Measurements from ENCODE around the gene MAST2.
"Not testable (repeated sequence)": the region's sequence is repeated elsewhere in the genome, so short reads cannot be mapped to it uniquely, and the experiment has no call there.

Gene MAST2

DNA sequence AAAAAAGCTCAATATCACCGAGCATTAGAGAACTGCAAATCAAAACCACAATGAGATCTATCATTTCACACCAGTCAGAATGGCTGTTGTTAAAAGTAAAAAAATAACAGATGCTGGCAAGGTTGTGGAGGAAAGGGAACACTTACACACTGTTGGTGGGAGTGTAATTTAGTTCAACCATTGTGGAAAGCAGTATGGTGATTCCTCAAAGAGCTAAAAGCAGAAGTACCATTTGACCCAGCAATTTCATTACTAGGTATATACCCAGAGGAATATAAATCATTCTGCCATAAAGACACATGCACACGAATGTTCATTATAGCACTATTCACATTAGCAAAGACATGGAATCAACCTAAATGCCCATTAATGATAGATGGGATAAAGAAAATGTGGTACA lies 146.1 kb downstream of the MAST2 start:
- not testable (repeated sequence) for DNase-seq

DNA sequence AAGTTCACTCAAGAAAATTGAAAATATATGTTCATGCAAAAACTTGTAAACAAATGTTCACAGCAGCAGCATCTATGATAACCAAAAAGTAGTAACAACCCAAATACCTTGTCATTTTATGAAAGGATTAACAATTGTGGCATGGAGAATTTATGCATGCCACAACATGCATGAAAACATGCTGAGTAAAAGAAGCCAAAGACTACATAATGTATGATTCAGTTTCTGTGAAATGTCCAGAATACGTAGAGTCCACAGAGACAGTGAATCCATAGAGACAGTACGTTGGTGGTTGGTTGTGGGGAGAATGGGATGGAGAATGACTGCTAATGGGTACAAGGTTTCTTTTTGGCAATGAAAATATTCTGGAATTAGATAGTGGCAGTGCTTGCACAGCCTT lies 148.7 kb downstream of the MAST2 start:
- no peak for DNase-seq

DNA sequence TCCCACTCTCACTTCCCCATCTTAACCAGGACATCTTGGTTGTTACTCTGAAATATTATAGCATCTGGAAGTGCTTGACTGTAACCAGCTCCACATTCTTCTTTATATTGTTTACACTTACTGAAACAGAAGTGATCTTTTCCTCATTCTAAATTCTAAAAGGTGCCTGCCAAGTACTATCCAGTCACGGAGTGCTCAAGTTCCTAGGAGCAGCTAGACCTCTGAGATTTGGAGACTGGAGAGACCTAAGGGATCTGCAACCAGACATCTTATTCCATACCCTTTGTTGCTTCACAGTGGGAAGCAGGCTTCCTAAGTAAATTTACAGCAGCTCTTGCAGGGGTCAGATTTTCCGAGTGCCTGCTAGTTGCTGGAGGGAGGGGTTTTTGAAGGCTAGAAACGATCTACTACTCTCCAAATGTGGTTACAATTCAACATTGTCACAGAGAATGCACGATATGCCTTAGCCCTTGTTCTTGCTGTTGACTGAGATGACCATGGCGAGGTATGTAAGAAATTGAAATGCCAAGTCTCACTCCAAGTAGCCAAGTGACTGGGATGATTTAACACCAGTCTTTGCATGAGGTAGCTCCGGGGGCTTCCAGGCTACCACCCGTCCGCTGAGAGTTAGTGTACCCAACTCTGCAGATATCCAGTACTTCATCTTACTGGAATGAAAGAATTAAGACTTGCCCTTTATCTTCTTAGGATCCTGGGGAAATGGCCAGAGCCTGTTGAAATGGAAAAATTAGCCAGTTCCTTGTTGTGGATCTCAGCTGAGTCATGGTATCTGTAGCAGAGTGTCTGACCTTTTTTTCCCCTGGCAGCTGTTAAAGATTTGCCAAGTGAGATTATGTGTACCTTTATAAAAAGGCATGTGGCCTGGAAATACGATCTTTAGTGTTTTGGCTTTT lies 150.8 kb downstream of the MAST2 start:
- no peak for DNase-seq

DNA sequence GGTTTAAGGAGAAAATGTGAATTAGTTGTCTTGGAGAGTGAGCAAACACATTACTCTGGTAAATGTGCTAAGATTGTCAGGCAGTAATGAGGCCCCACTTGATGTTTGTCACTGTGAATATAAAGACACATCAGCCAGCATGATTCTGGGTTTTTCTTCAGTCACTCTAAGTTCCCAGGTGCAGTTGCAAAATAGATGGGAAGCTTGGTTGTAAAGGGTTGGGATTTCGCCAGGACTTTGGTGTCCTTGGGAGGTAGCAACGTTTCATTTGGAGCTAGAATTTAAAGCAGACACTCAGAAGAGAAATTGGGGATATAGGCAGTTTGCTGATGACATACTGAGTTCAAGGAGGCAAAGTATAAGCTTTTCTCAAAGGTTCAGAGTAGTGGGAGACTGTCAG lies 154.3 kb downstream of the MAST2 start:
- no peak for DNase-seq

DNA sequence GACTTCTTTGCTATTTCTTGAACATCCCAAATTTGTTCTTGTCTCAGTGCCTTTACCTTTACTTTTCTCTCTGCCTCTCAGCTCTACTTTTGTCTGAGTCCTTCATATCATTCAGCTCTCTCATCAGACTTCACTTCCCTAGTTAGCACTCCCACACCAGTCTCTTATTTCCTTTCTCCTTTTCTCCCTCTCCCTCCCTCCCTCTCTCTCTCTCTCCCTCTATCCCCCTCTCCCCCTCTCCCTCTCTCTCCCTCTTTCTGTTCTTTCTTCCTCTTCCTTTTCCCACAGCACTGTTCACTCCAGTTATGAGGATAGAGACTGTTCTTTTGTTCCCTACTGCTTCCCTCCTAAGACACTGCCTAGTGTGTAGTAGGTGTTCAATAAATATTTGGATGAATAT lies 154.9 kb downstream of the MAST2 start:
- no peak for DNase-seq

DNA sequence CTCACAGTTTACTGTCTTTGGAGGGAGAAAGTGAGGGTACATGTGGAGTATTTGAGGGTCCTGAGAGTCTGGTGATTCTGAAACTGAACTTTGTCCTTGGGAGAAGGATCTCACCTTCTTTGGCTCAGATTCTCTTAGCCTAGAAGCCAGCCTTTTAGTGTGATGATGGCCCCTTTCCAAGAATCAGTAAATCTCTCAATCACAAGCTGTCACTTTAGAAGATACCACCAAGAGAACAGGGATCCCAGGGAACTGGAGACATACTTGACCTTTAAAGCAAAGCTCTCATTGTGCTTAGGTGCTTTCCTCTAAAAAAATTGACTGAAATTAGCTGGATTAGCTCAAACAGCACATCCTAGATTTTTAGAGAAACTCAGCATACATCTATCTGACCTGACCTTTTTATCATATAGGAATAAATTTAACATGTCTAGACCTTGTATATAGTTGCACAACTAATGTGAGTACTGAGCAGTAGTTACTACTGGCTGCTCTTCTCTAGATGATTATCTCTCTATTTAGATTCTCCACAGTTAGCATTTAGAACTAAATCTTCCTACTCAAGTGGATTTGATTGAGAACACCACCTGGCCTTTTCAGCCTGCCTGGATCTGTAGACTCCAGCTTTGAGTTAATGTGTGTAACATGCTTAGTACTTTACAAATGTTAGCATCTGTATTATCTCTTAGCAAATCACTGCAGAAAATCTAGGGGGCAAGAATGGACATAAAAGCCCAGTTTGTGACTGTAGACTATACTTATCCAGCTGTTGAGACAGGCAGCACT lies 157.7 kb downstream of the MAST2 start:
- no peak for DNase-seq

DNA sequence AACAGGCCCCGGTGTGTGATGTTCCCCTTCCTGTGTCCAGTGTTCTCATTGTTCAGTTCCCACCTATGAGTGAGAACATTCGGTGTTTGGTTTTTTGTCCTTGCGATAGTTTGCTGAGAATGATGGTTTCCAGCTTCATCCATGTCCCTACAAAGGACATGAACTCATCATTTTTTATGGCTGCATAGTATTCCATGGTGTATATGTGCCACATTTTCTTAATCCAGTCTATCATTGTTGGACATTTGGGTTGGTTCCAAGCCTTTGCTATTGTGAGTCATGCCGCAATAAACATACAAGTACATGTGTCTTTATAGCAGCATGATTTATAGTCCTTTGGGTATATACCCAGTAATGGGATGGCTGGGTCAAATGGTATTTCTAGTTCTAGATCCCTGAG lies 158.5 kb downstream of the MAST2 start:
- not testable (repeated sequence) for DNase-seq

DNA sequence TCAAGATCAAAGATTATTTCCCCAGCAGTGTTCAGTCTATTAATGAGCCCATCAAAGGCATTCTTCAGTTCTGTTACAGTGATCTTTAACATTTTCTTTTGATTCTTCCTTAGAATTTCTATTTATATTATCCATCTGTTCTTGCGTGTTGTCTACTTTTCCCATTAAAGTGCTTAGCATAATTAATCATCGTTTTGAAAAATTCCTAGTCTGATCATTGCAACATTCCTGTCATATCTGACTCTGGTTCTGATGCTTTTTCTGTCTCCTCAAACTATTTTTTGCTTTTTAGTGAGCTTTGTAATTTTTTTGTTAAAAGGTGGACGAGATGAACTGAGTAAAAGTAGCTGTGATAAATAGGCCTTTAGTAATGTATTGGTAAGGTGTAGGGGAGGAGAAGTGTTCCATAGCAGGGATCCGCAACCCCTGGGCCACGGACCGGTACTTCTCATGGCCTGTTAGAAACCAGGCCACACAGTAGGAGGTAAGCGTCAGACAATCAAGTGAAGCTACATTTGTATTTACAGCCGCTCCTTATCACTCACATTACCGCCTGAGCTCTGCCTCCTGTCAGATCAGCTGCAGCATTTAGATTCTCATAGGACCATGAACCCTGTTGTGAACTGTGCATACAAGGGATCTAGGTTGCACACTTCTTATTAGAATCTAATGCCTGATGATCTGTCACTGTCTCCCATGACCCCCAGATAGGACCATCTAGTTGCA lies 165.7 kb downstream of the MAST2 start:
- DNase-seq, result no peak

DNA sequence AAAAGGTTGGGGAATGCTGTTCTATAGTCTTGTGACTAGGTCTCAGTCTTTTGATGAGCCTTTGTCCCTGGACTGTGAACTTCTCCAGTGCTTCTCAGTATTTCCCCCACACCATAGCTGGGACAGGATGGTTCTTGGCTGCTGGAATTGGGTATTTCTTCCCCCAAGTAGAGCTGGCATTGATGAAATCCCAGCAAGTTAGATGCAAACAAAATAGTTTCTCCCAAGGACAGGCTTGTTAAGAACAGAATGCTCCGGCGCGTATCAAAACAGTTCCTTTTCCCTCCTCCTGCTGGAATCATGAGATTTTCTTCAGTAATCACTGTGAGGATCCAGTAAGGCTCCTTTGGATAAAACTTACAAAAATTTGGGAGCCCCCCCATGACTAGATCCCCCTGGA lies 166.5 kb downstream of the MAST2 start:
- no peak for DNase-seq

DNA sequence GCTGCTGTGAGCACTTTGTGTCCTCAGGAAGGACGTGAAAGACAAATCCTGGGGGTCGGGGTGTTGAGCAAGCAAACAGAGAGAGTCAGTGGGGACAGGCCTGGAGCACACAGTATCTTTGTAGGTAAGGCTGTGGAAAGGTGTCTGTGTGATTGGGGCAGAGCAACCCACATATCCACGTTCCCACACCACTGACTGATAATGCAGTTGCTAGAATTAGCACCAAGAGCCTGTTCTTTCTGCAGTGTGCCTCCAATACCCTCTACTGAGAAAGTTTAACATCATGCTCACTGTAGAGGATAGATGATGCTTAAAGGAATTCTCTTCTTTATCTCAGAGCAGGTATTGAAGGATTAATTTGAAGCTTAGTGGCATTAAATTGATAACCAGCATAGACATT lies 167.9 kb downstream of the MAST2 start:
- no peak for DNase-seq

DNA sequence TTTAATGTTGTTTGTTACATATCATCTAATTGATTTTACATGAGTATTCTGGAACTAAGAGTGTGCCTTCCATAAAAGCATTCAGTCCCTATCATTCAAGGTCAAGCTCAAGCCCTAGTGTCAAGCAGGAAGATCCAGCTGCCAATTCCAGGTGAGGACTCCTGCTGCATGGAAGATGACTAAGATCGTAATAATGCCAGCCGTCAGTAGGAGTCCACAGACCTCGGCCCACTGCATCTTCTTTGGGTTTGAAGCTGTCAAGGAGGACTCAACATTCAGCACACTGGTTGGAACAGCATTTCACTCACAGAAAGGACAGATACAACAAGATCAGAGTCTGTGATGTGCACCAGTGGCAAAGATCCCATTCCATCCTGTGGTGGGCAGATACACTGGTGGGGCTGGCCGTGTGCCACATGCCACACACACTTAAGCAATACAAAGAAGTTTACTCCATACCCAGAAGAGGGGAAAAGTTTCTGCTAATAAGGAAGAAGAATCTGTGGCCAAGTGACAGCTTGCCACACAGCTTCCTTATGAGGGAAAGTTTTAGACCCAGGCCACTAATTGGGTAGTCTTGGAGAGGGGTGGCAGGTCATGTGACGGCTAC lies 168.6 kb downstream of the MAST2 start:
- DNase-seq, result no peak

DNA sequence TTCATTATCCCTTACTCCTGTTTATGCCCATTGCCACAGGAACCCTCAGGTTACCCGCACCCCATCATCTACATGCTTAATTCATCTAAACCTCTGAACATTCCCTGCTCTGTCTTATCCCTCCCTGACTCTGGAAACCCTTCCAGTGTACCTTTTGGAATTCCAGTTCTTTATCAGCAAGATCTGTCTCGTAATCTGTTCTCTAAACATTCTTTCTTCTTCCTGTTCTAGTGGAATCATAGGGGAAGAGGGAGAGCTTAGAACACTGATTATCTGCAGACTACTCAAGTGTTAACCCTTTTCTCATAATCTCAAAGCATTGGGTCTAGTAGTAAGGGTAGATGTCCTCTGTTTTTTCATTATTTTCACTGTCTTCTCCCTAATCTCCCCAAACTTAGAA lies 169.2 kb downstream of the MAST2 start:
- DNase-seq, result no peak

DNA sequence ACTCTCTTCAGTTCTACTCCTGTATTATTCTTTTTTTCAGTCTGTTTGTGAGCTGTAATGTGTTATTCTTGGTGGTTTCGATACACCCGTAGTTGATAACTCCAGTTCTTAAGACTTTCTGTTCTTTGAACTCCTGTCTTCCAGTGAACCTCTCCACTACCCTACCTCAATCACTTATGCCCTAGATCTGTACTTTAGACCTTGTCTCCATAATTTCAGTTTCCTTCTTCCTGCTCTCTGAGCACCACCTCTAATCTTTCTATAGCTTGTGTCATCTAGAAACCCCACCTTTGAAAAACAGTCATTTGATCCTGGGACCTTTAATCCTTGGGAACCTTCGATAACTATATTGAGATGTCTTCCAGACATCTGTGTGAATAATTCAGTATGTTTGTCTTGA lies 169.7 kb downstream of the MAST2 start:
- no peak for DNase-seq

DNA sequence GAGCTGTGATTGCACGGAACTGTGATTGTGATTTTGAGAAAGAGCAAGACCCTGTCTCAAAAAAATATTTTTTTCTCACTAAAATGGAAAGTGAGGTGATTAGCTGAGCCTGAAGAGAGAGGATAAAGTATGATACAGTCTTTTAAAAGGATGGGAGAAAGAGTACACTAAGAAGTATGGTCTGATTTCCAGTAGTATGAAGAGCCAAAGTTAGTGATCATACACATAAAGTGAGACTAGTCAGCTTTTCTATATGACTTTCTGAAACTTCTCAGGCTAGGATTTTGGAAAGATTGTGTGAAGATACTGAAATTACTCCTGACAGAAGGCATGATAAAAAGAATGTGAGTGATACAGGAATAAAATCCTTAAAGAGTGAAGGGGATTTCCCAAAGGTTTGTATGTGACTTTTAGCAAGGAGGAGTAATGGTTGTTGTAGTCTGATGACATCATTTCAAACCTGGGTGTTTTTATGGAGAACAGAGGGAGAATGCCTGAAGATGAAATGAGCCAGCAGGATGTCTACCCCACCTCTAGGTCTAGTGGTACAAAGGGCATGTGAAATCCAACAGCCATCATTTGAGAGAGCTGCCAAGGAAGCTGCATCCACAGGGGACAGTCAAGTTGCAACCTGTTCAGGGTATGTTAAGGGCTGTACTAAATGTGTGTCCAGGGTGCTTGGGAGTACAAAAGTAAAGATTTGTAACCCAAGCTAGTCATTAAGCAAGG lies 171.3 kb downstream of the MAST2 start:
- DNase-seq, result no peak

DNA sequence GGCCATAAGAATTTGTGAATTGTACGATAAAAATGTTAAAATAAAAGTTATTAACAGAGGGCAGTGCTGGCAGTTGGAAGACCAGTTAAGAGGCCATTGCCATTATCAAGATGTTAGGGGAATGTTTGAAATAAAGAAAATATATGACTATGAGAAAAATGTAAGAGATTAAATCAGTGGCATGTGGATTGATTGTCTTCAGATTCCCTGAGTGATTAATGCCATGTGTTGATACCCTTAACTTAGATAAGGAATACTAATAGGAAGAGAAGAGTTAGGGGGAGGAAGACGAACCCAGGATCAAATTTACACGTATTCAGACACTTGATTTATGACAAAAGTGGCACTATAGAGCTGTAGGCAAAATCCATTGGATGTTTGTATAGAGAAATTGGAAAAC lies 173.2 kb downstream of the MAST2 start:
- no peak for DNase-seq

DNA sequence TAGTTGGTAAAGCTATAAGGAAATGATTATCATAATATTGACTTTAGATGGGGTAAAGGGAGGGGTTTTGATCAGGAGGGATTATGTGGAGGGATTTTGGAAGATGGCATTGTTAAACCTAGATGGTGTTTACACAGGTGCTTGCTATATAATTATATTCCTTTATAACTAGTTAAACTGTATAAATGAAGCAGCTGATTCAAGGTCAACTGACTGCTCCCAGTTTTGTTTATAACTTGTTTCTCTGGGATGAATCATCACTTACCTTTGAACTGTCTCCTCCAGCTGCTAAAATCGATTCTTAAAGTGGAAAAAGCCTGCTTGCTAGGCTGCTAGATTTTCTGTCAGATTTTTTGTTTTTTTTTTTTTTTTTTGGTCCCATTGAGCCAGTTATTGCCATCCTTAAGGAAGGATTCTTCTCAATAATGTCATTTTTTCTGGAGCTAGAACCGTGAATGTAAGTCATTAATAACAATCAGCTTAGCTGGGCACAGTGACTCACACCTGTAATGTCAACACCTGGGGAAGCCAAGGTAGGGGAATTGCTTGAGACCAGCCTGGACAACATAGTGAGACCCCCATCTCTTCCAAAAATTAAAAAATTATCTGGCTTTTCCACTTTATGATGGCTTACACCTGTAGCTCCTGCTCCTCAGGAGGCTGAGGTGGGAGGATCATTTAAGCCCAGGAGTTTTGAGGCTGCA lies 175.8 kb downstream of the MAST2 start:
- DNase-seq, result no peak

DNA sequence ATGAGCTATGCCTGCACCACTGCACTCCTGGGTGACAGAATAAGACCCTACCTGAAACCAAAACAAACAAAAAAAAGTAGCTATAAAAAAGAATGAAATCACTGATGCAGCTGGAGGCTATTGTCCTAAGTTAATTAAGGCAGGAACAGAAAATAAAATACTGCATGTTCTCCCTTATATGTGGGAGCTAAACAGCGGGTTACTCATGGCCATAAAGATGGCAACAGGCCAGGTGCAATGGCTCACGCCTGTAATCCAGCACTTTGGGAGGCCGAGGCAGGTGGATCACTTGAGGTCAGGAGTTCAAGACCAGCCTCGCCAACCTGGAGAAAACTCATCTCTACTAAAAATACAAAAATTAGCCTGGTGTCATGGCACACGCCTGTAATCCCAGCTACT lies 176.4 kb downstream of the MAST2 start:
- DNase-seq, result no peak

DNA sequence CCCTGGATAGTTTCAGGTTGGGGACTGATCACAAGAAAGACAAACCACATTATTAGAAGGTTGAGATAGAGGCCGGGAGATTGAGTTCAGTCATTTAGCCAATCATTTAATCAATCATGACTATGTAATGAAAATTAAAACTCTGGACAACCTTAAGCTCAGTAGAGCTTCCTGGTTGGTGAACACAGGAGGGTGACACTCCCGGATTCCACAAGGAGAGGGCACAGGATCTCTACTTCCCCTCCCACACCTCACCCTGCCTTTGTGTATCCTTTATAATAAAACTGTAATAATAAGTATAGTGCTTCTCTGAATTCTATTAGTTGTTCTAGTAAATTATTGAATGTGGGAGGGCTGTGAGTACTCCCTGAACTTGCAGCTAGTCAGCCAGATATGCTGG lies 178.9 kb downstream of the MAST2 start:
- no peak for DNase-seq

DNA sequence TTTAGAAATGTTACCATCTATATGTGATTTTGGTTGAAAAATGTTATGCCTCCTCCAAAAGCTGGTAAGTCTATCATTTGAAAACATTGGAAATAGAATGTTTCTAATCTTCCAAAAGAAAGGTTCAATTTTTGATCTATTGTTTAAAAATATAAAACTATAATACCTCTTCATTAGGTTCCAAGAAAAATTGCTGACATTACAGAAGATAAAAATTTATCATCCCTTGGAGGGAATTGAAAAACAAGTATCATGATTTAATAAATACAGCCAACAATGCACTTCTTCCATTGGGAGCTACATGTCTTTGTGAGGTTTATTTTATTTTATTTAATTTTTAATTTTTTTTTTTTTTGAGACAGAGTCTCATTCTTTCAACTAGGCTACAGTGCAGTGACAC lies 180.6 kb downstream of the MAST2 start:
- no peak for DNase-seq

DNA sequence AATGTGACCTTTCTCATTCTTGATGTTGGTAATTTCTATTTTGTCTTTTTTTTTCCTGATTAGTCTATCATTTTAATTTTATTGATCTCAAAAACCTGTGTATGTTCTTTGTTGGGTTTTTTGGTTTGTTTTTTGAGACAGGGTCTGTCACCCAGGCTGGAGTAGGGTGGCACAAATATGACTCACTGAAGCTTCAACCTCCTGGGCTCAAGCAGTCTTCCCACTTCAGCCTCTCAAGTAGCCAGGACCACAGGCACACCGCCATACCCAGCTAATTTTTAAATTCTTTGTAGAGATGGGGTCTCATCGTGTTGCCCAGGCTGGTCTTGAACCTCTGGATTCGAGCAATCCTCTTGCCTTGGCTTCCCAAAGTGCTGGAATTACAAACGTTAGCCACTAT lies 183.8 kb downstream of the MAST2 start:
- no peak for DNase-seq

DNA sequence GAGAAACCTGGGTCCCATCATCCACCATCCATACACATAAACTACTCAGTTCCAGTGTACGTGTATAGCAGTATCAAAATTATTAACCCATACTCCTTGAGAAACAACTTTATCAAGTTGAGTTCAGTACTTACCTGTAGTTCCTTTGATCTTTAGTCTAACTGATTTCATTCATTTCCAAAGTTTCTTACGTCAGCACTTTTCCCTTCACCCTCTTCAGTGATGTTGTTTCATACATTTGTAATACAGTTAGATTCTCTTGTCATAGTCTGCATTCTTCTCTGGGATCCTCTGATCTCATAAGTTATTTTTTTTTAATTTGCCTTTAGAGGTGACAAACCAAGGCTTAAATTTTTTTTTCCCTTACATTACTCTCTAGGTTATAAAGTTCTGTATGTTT lies 185.8 kb downstream of the MAST2 start:
- no peak for DNase-seq

DNA sequence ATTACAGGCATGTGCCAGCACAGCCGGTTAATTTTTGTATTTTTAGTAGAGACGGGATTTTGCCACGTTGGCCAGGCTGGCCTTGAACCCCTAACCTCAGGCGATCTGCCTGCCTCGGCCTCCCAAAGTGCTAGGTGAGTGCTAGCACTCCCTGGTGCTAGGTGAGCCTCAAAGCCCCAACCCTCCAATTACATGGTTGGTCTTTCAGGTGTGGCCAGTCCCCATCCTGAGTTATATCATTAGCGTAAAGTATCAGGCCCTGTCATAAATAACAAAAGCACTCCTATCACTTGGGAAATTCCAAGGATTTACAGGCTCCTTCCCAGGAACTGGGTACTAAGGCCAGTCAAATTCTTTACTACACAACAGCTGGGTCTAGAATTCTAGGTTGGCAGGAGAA lies 191.0 kb downstream of the MAST2 start:
- DNase-seq, result no peak

Data from right forelimb (tissue), 1 donor.